ENCODE results near the gene SLC5A5.

The SLC5A5 gene

DNA sequence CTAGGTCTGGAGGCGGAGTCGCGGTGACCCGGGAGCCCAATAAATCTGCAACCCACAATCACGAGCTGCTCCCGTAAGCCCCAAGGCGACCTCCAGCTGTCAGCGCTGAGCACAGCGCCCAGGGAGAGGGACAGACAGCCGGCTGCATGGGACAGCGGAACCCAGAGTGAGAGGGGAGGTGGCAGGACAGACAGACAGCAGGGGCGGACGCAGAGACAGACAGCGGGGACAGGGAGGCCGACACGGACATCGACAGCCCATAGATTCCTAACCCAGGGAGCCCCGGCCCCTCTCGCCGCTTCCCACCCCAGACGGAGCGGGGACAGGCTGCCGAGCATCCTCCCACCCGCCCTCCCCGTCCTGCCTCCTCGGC, at the start of gene SLC5A5:
SLC5A5 (plus strand) TSS at position 68 of the 373 bp plus-strand sequence. CDS start 375 bp downstream, outside the sequence.
- DNase-seq (ENCODE audit: low read depth): peak; percentile 74
- H3K4me3 ChIP-seq (ENCODE audit: low read depth, low read length): no peak within 1 kb of the TSS
- TF ChIP-seq, protein P1, sequence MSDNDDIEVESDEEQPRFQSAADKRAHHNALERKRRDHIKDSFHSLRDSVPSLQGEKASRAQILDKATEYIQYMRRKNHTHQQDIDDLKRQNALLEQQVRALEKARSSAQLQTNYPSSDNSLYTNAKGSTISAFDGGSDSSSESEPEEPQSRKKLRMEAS (IDR thresholded peaks at IDR 0.05; ENCODE audit: low read depth, low read length): no peak
- TF ChIP-seq POLR2A (IDR thresholded peaks at IDR 0.05; ENCODE audit: extremely low read depth, insufficient read length) (no peak), MYC (IDR thresholded peaks at IDR 0.05; ENCODE audit: low read depth, low read length) (no peak)
- TF ChIP-seq, protein P2, sequence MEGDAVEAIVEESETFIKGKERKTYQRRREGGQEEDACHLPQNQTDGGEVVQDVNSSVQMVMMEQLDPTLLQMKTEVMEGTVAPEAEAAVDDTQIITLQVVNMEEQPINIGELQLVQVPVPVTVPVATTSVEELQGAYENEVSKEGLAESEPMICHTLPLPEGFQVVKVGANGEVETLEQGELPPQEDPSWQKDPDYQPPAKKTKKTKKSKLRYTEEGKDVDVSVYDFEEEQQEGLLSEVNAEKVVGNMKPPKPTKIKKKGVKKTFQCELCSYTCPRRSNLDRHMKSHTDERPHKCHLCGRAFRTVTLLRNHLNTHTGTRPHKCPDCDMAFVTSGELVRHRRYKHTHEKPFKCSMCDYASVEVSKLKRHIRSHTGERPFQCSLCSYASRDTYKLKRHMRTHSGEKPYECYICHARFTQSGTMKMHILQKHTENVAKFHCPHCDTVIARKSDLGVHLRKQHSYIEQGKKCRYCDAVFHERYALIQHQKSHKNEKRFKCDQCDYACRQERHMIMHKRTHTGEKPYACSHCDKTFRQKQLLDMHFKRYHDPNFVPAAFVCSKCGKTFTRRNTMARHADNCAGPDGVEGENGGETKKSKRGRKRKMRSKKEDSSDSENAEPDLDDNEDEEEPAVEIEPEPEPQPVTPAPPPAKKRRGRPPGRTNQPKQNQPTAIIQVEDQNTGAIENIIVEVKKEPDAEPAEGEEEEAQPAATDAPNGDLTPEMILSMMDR (IDR thresholded peaks at IDR 0.05; ENCODE audit: low read depth, low read length): peak; percentile 1

DNA sequence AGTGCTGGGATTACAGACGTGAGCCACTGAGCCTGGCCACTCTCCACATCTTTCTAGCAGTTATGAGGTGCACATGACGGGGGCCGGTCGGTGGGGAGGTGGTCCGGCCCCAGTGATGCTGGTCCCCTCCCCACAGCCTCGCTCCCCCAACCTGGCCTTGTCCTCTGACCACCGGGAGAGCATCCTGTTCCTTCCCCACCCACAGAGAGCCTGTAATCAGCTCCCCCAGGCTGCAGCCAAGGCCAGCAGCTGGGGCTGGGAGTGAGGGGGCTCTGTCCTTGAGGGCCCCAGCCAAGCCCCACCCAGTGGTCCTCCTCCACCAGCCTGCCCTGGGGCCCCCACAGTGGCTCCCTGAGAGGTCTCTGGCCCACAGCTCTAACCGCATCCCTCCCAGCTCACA, 47.4 kb upstream of the SLC5A5 start:
- DNase-seq (ENCODE audit: low read depth): no peak
- no peak overlapping the region for H3K4me3 ChIP-seq (ENCODE audit: low read depth, low read length)
- TF ChIP-seq, protein P1 (IDR thresholded peaks at IDR 0.05; ENCODE audit: low read depth, low read length): no peak
- TF ChIP-seq POLR2A (IDR thresholded peaks at IDR 0.05; ENCODE audit: extremely low read depth, insufficient read length) (no peak), MYC (IDR thresholded peaks at IDR 0.05; ENCODE audit: low read depth, low read length) (no peak)
- TF ChIP-seq, protein P2 (IDR thresholded peaks at IDR 0.05; ENCODE audit: low read depth, low read length): no peak

DNA sequence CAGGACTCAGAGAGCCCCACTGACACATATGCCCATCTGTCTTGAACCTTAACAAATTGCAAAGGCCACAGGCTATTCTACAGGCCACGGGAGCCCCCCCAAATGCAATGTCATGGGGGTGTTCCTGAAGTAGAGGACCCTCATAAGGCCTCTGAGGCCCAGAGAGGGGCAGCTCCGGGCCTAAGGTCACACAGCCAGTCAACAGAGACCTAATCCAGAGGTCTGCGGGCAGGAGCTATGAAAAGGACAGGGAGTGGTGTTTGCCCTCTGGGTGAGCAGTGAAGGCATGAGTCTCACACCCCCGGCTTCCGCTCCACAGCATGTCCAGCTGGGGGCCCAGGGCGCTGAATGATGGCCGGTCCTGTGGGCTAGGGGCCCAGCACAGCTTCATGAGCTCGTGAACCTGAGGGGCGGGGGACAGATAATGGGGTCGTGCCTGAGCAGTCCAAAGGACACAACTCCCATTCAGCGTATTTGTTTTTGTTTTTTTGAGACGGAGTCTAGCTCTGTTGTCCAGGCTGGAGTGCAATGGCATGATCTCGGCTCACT, 45.2 kb upstream of the SLC5A5 start:
- no peak for DNase-seq (ENCODE audit: low read depth)
- TF ChIP-seq MYC (IDR thresholded peaks at IDR 0.05; ENCODE audit: low read depth, low read length) (no peak), POLR2A (IDR thresholded peaks at IDR 0.05; ENCODE audit: extremely low read depth, insufficient read length) (no peak)
- TF ChIP-seq, protein P2 (IDR thresholded peaks at IDR 0.05; ENCODE audit: low read depth, low read length): no peak
- TF ChIP-seq, protein P1 (IDR thresholded peaks at IDR 0.05; ENCODE audit: low read depth, low read length): no peak
- H3K4me3 ChIP-seq (ENCODE audit: low read depth, low read length): no peak overlapping the region

DNA sequence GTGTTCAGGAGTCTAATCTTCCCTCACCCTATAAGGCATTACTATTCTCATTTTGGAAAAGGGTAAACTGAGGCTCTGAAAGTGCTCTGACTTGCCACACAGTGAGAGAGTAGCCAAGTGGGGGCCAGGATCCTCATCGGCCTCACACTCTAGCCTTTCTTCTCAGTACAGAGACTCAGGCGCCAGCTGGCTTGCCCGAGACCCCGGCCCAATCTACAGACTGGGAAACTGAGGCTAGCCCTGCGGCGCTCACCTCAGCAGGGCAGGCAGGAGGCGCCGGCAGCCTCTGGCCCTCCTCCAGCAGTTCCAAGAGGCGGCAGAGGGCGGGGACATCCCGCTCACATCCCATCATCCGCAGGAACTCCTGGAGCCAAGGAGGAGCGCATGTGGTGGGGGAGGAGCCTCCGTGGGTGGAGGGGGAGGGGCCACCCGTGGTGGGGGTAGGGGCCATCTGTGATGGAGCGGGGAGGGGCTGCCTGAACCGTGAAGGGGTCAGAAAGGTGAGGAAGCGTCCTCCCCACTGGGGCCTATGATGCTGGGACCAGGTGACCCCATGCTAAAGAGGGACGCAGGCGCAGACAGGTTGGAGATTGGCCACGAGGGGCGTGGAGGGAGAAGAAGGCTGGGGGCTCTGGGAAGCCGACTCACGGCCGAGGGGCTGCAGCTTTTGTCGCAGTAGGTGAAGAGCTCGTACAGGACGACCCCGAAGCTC, 41.7 kb upstream of the SLC5A5 start:
- no peak for DNase-seq (ENCODE audit: low read depth)
- no peak overlapping the region for H3K4me3 ChIP-seq (ENCODE audit: low read depth, low read length)
- no peak for TF ChIP-seq POLR2A (IDR thresholded peaks at IDR 0.05; ENCODE audit: extremely low read depth, insufficient read length)
- TF ChIP-seq, protein P2 (IDR thresholded peaks at IDR 0.05; ENCODE audit: low read depth, low read length): no peak
- no peak for TF ChIP-seq MYC (IDR thresholded peaks at IDR 0.05; ENCODE audit: low read depth, low read length)
- TF ChIP-seq, protein P1 (IDR thresholded peaks at IDR 0.05; ENCODE audit: low read depth, low read length): no peak

DNA sequence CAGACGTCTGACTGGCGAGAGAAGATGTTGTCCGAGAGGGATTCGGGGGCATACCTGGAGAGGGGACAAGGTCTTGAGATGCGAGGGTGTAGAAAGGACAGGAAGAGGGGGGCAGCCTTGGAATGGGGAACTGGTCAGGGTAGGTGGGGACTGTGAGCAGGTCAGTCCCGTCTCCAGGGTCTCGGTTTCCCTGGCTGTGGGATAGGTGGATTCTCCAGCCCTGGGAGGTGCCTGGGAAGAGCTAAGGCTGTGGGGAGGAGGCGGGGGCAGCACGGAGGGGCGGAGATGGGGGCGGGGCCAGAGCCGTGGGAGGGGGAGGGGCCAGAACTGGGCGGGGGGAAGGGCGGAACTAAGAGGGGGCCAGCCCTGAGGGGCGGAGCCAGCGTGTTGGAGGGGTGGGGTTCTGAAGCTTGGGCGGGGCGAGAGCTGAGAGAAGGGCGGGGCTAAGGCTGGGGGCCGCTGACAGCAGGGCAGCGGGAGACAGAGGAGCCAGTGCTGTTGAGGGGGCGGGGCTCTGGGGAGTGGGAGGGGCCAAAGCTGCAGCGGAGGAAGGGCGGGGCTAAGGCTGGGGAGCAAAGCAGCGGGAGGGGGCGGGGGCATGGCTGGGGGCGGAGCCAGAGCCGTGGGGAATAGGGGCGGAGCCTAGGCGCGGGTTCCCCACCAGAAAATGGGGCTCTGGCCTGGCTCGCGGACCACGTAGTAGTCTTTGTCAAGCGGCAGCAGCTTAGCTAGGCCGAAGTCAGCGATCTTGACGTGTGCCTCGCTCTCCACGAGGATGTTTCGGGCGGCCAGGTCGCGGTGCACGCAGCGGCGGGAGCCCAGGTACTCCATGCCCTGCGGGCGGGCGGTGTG, 41.0 kb upstream of the SLC5A5 start:
- TF ChIP-seq, protein P2 (IDR thresholded peaks at IDR 0.05; ENCODE audit: low read depth, low read length): no peak
- TF ChIP-seq, protein P1 (IDR thresholded peaks at IDR 0.05; ENCODE audit: low read depth, low read length): no peak
- TF ChIP-seq MYC (IDR thresholded peaks at IDR 0.05; ENCODE audit: low read depth, low read length) (no peak), POLR2A (IDR thresholded peaks at IDR 0.05; ENCODE audit: extremely low read depth, insufficient read length) (no peak)
- DNase-seq (ENCODE audit: low read depth): peak; percentile 39
- no peak overlapping the region for H3K4me3 ChIP-seq (ENCODE audit: low read depth, low read length)

All from NB4 (cell line).